Measurements from ENCODE around the gene GTF2F1.
"Not testable (repeated sequence)": the region's sequence is repeated elsewhere in the genome, so short reads cannot be mapped to it uniquely, and the experiment has no call there.

Gene GTF2F1, protein sequence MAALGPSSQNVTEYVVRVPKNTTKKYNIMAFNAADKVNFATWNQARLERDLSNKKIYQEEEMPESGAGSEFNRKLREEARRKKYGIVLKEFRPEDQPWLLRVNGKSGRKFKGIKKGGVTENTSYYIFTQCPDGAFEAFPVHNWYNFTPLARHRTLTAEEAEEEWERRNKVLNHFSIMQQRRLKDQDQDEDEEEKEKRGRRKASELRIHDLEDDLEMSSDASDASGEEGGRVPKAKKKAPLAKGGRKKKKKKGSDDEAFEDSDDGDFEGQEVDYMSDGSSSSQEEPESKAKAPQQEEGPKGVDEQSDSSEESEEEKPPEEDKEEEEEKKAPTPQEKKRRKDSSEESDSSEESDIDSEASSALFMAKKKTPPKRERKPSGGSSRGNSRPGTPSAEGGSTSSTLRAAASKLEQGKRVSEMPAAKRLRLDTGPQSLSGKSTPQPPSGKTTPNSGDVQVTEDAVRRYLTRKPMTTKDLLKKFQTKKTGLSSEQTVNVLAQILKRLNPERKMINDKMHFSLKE

DNA sequence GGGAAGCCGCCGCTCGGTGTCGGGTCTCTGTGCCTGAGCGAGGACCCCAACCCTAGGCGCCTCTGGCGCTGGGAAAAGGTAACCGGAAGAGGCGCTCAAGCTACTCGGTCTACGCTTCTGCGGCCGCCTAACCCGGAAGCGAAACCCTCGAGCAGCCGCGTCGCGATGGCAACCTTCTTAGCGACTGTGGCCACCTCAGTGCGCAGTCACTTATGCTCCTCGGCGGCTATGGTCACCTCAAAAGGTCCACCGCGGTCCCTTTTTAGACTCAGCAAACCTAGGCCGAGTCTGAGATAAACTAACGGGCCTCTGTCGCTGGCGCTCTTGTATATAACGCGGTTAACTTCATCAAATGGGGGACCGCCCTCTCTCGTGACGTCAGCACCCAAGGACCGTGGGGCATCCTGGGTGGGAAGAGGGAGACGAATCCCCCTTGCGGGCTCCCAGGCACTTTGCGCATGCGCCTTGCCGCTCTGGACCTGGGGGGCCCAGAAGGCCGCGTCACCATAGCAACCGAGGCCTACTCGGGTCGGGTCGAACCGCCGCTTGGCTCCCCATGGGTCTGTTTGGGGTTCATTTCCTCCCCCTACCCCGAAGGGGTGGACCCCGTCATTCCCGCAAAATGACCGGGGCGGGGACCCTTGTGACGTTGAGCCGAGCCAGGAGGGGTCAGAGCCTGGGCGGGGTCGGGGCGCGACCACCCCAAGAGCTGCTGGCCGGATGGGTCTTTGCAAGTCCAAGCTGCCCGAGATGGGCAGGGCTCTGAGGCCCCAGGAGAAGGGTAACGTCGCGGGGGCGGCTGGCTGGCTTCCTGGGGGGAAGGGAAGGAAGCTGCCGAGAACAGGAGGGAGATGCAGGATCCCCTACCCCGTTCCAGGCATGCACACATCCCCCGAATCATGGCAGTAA, at the start of gene GTF2F1:
Gene GTF2F1 (minus strand): TSS at position 91 of the 909 bp plus-strand sequence. CDS start 169 bp downstream, outside the sequence.
- DNase-seq (ENCODE audit: low read depth in 2 of 2) = peak; percentile 92 to 93

DNA sequence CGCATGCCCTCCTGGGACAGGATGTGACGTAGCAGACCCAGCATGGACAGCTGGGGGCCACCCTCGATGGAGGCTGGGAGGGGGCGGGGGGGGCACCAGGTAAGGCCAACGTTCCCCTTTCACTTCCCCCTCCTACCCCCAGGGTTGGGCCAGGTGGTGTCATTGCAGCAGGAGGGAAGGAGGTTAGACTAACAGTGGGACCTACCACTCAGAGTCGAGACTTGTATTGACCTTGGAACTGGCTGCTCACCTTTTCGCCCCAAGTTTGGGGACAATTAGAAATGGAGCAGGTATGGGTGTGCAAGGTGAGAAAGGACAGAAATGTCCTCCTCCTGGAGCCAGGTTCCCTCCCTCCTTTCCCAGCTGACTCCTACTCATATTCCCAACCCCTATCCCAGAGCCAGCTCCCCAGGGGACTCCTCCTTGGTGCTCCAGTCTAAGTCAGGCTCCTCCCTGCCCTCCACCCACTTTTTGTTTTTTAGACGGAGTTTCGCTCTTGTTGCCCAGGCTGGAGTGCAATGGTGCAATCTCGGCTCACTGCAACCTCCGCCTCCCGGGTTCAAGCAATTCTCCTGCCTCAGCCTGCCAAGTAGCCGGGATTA, 49.2 kb upstream of the GTF2F1 start:
- DNase-seq (ENCODE audit: low read depth in 2 of 2) = no peak

DNA sequence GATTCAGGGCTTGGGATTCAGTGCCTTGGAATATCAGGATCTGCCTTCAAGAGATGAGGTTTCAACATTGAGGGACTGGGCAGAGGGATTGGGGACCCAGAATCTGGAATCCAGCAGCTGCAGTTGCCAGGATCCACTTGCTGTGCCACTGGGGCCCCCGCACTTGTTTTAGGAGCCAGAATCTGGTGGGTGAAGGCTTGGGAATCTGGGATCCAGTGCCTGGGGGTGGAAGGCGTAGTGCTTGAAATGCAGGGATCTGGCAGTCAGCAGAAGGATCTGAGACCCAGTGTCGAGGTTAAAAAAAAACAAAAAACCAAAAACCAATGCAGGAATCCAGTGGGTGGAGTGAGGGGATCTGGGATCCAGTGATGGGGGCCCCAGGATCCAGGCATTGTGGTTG, 47.9 kb upstream of the GTF2F1 start:
- DNase-seq (ENCODE audit: low read depth in 2 of 2) = no peak

DNA sequence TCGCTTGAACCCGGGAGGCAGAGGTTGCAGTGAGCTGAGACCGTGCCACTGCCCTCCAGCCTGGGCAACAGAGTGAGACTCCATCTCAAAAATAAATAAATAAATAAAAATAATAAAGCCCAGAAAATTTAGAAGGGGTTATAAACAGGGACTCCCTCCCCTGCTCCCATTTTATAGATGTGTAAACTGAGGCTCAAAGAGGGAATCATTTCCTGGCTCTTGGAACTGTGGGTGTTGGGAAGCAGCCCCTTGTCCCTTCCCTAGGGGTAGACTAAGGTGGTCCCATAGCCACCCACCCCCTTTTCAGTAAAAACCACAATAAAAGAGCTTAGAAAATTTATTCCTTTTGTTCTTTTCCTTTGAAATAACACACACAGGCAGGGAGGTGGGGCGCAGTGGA, 46.8 kb upstream of the GTF2F1 start:
- DNase-seq (ENCODE audit: low read depth in 2 of 2) = no peak

DNA sequence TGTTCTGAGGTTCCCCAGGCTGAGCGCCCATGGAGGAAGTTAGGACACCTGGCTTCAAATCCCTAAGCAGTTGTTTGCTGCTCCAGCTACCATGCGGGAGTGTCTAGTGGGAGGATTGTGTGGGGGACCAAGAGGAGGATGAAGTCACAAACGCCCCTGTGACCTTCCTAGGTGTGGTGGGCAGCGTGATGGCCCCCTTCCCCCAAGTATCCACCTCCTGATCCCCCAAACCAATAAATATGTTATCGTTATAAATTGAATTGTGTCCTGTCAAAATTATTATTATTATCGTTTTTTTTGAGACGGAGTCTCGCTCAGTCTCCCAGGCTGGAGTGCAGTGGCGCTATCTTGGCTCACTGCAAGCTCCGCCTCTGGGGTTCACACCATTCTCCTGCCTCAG, 40.7 kb upstream of the GTF2F1 start, which contains the start of gene SLC25A41:
Gene SLC25A41 (minus strand): TSS at position 101 of the 400 bp plus-strand sequence. CDS start 70 bp downstream, at position 31.
- DNase-seq (ENCODE audit: low read depth in 2 of 2) = no peak

DNA sequence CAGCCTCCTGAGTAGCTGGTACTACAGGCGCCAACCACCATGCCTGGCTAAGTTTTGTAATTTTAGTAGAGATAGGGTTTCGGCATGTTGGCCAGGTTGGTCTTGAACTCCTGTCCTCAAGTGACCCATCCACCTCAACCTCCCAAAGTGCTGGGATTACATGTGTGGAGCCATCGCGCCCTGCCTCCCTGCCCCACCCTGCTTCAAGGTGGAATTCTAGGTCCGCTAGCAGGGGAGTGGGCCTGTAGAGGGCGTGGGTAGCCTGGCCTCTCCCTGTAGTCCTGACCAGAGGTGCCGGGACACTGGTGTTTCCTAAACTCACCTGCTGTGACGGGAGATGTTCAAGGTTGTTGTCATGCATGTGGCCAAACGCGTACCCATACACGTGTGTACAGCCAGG, 40.2 kb upstream of the GTF2F1 start:
- no peak for DNase-seq (ENCODE audit: low read depth in 2 of 2)

DNA sequence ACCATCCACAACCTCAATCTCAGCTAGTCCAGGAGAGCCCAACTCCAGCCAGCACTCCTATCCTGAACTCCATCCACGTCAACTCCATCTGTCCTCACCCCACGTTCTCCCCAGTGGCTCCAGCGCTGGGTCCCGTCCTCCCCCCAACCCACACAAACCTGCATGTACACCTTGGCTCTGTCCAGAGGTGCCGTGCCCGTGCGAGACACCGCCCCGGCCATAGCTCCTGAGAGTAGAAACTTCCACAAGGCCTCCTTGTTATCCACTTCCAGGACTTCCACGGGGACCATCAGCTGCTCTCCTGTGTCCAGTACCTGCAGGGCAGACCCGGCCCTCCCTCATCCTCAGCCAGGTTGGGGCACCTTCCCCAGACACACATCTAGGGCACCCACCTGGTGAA, 38.9 kb upstream of the GTF2F1 start:
- no peak for DNase-seq (ENCODE audit: low read depth in 2 of 2)

DNA sequence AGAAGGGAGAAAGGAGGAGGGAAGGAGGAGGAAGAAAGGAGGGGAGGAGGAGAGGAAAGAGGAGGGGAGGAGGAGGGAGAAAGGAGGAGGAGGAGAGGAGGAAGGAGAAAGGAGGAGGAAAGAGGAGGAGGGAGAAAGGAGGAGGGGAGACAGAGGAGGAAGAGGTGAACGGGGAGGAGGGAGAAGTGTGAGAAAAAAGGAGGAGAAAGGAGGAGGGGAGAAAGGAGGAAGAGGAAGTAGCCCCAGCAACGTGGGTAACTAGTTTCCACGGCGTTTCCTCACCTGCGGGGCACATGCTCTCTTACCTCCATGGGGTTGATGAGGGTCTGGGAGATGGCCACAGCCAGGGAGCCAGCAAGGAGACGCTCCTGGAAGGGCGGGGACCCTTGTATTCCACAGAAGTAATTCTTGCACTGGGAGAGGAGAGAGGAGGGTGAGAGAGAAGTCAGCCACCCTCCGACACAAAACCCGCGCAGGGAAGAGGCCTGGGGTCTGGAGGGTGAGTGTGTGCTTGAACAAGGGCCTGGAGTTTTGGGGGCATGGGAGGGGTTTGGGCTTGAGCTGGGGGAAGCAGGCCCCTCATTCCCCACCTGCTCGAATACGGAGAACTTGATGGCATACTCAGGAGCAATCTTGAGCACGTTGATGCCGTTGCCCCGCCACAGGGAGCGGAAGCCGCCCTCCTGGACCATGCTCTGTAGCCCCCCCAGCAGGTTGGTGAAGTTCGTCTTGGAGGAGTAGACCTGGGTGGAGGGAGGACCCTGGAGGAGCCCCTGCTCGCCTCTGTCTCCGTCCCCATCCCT, 36.7 kb upstream of the GTF2F1 start:
- no peak for DNase-seq (ENCODE audit: low read depth in 2 of 2)

DNA sequence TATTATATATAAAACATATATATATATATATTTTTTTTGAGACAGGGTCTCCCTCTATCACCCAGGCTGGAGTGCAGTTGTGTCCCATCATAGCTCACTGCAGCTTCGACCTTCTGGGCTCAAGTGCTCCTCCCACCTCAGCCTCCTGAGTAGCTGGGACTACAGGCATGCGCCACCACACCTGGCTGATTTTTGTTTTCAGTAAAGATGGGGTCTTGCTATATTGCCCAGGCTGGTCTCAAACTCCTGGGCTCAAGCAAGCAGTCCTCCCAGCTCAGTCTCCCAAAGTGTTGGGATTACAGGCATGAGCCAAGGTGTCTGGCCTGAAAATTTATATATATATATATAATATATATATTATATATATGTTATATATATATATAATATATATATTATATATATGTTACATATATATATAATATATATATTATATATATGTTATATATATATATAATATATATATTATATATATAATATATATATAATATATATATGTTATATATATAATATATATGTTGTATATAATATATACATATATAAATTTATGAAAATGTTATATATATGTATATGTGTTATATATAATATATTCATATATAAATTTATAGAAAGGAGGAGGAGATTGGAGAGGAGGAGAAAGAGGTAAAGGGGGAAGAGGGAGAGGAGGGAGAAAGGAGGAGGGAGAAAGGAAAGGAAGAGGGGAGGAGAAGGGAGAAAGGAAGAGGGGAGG, 35.9 kb upstream of the GTF2F1 start:
- not testable (repeated sequence) for DNase-seq (ENCODE audit: low read depth in 2 of 2)

DNA sequence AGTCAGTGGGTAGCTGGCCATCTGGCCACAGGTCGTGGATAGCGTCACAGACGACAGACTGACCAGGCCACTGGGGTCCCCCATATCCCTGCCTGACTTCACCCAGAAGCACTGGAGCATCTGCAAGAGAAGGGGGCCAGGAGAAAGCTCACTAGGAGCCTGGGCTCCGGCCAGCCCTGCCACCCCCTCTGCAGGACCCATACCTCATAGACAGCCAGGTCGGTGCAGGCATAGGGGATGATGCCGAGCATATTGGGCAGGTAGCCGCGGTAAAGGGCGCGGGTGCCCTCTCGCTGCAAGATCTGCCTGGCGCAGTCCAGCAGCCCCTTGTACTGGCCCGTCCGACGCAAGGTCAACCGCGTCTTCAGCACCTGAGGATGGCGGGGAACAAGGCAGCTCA, 34.2 kb upstream of the GTF2F1 start:
- no peak for DNase-seq (ENCODE audit: low read depth in 2 of 2)

DNA sequence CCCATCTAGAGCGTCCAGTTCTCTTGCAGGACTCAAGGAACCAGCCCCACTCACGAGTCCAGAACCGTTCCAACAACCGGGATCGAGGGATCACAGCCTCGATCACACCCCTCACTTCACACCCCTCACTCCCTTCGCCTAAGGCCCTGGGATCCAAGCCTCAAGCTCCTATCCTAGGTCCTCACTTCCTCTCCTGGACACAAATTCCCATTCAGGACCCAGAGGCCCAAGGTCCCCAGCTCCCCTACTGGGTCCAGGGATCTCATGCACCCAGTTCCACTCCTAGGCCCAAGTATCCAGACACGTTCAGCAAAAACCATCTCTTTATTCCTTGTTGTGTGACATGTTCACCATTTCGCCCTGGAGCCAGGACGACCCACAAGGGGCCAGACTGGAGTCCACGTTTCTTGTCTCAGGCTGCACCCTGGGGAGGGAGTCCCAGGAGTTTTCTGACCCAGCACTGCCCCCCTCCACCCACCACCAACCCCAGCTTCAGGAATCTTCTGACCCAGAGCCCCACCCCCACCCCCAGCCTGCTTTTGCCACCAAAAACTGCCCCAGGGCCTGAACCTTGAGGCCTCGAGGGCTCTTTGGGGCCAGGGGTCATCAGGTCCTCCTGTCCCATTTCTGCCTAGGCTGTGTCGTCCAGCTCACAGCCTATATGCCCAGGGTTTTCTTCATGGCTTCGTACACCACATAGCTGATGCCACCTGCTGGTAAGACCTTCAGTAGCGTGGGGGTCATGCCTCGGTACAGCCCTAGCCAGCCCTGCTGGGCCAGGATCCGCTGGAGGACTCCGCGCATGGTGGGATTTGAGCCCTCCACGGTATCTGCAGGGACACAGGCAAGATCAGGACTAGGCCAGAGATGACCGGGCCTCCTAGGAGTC, 33.0 kb upstream of the GTF2F1 start:
- no peak for DNase-seq (ENCODE audit: low read depth in 2 of 2)

DNA sequence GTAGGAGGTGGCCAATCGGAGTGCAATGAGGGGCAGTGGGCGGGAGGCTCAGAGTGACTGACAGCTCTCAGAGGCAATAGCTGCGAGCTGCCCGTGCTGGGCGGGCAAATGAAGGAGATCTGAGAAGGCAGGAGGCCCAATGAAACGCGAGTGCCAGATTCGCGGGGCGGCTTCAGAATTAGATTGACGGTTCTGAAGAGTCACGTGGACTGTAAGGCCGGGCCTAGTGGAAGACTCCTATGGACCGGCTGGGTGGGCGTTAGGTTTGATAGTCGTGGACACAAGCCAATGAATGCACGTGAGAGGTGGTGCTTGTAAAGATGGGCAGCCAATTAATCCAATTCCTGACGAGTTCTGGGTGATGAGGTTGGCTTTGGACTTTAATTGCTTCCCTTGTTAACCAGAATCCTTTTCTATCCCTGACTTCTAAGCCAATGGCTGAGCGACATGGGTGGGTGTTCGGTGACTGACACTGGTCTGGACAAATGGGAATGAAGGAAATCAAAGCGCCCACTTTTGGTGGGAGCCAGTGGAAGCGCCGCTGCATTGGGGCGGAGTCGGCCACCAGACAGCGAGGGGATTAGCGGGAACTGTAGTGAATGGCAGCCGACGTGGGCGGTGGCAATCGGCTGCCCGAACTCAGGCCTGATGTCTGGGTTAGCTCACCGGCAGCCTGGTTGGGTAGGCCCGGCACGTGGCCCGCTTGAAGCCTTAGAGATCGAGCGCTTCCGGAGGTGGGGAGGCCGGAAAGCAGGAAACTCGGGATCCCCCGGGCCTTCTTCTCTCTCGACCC, 32.2 kb upstream of the GTF2F1 start:
- DNase-seq (ENCODE audit: low read depth in 2 of 2) = peak; percentile 100

DNA sequence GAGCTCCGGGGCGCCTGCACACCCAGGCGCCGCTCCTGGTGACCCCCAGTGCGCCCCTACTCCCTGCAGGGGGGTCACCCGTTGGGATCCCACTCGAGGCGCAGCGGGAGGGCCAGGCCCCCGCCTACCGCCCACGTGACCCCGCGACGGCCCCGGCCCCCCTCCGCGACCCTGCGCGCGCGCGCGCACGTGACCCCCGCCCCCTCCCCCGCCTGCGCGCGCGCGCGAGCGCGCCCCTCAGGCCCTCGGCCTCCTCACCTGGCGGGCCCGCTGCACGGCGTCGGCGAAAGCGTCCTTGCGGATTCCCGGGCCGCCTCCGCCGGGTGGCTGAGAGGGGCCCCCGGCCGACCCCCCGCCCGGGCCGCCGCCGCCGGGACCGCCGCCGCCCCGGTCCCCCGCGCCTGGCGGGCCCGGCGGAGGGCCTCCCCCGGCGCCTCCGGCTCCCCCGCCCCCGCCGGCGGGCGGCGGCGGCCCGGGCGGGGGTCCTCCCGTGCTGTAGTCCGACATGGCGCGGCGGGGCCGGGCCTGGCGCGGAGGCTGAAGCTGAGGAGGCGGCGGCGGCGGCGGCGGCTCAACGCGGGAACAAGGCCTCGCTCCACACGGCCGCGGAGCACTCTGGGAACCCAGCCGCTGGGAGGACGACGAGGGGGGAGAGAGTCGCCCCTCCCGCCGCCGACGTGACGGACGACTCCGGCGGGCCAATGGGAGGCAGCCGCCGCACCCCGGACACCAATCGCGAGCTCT, 31.4 kb upstream of the GTF2F1 start, which contains the start of gene KHSRP:
Gene KHSRP (minus strand): TSS at position 617 of the 744 bp plus-strand sequence. CDS start 110 bp downstream, at position 507.
- DNase-seq (ENCODE audit: low read depth in 2 of 2) = no peak

DNA sequence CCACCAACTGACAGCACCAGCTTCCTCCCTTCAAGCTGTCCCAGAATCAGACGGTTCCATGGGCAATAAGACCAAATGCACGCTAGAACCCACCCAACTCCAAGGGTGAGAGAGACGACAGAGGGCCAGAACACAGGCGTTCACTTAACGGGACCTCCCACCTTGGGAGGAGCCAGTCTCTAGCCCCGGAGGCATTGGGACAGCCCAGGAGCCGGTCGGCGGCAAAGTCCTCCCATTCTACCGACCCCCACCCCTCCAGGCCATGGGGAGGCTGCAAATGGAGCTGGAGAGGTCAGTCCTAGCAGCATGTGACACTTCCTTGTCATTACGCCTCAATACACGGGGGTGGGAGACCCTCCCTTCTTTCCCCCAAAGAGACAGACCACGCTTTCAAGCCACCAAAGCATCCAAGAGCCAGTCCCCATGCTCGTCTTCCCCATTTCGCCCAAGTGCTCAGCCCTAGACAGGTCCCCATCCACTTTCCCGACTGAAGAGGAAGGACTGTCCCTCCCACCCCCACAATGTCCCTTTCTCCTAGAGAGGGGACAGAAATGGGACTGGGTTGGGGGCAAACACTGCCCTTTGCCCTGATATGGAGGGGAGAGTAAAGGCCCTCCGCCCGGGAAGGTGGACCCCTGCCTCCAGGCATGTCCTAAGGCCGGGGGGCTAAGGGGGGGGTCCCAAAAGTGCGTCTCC, 30.7 kb upstream of the GTF2F1 start:
- DNase-seq (ENCODE audit: low read depth in 2 of 2) = no peak

DNA sequence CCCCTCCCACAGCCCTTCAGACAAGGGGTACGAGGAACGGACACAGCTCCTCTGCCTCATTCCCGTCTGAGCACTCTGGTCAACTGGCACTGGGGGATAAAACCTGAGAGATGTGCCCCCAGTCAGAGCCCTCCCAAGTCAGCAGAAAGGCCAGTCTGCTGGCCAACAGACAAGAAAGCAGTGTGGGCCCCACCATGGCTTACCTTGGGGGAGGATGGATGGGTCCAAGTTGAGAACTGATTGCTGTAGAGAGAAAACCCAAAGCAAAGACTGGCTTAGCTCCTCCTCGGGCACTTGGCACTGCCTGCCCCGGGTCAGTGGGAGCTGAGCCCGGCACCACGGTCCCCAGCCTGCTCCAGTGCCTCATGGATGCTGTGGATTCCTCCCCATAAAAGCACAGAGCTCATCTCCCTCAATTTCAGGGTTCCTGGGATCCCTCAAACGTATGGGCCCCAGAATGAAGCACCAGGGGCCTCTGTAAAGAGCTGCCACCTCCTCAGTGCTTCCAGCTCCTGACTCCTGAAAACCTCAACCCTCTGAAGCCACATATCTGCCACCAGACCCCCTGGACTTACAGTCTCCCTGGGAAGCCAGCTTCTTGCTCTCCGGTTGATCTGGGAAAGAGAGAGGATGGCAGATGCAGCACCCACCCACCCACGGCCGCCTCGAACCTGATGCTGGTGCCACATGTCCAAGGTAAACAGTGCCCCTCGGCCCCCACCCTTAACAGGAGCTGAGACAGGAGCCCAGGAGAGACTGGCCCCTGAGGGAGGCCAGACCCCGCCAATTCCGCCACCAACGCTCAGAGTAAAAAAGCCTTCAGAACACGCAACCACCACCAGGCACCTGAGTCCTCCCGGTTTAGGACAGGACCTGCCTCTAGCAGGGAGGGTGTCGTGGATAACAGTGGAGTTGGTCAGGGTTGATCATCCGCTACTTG, 28.4 kb upstream of the GTF2F1 start:
- DNase-seq (ENCODE audit: low read depth in 2 of 2) = no peak

DNA sequence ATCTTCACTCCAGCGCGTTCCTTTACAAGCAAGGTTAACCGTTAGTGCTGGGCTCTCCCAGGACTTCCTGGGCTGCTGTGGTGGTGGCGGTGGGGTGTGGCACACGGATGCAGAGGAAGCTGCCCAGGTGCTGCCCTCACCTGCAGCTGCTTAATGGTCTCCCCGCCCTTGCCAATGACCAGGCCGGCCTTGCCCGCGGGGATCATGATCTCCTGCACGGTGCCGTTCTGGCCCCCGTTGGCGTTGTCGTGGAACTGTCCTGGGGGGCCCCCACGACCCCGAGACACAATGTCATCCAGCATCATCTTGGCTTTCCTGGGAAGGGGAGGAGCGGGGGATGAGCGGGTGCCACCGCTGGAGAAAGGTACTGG, 25.6 kb upstream of the GTF2F1 start:
- no peak for DNase-seq (ENCODE audit: low read depth in 2 of 2)
